Left lung (tissue), 10 donors: ENCODE measurements around the gene CD8B2. TPM values are rescaled to one million over a fixed set of nuclear protein-coding genes. Genes with fewer than 3 reads are reported as not detected.

Experiments used
- ATAC-seq: fragments of 200-7000 bp; cut with Tn5 transposase; one replicate; pipeline ENCODE4 v1.9.1; 2020; ENCODE audit warnings: moderate library complexity
- DNase-seq, 4 donors: peaks; one replicate each; pipeline ENCODE4 v3.0.0-alpha.2; 2013 to 2020
- H3K27ac ChIP-seq, 2 donors: fragments of 200-600 bp; sonication (generic) in 1 of 2; one replicate each; pipeline versions ENCODE4 v1.5.0 to v1.8.0; 2020 to 2021
- H3K27me3 ChIP-seq, 2 donors: fragments of 200-600 bp; sonication (generic) in 1 of 2; one replicate each; pipeline versions ENCODE4 v1.5.0 to v1.8.0; 2020 to 2021
- H3K36me3 ChIP-seq, 2 donors: fragments of 200-600 bp; sonication (generic) in 1 of 2; one replicate each; pipeline versions ENCODE4 v1.5.0 to v1.8.0; 2020 to 2021
- H3K4me1 ChIP-seq, 2 donors: fragments of 200-600 bp; one replicate each; pipeline ENCODE4 v1.8.0; 2021
- H3K4me3 ChIP-seq, 2 donors: fragments of 200-600 bp; sonication (generic) in 1 of 2; one replicate each; pipeline versions ENCODE4 v1.5.0 to v1.8.0; 2020 to 2021; ENCODE audit warnings: mild to moderate bottlenecking in 1 of 2
- H3K9me3 ChIP-seq, 2 donors: fragments of 200-600 bp; sonication (generic) in 1 of 2; one replicate each; pipeline versions ENCODE4 v1.5.0 to v1.8.0; 2020 to 2021
- intact Hi-C, 2 donors: fragments of 100-400 bp; cut with DNase I; formaldehyde crosslinking; loops; one replicate each; pipeline versions ENCODE4 v1.11.2 to v1.14.2; 2022
- polyA plus RNA-seq, 6 donors: library from polyadenylated mRNA; unstranded; fragments of 120-200 nt; gene quantifications; one replicate each; pipeline ENCODE4 v1.2.1, GENCODE V29; 2013; ENCODE audit not compliant: insufficient read length in 6 of 6
- total RNA-seq, 2 donors: library from RNA; stranded (reverse); fragmentation: NEBNext Ultra II Directional; extraction: Animal tissue kit (Norgen Biotek cat#: 25700); gene quantifications; one replicate each; pipeline ENCODE4 v1.2.1, GENCODE V29; 2021
- TF ChIP-seq, protein P1 (sequence below), 2 donors: fragments of 200-600 bp; sonication (generic) in 1 of 2; IDR thresholded peaks; one replicate each; pipeline versions ENCODE4 v1.5.0 to v1.8.0; 2021; ENCODE audit warnings: antibody characterized with exemption in 2 of 2
- donor health status: DM: no; HTN: yes; CAD: no.
- donor health status: DM: no; HTN: no; CAD: no.

The CD8B2 gene
- total and polyA plus RNA-seq, 8 donors = 0.10 to 0.74 (median 0.29) TPM; not detected in 1

DNA sequence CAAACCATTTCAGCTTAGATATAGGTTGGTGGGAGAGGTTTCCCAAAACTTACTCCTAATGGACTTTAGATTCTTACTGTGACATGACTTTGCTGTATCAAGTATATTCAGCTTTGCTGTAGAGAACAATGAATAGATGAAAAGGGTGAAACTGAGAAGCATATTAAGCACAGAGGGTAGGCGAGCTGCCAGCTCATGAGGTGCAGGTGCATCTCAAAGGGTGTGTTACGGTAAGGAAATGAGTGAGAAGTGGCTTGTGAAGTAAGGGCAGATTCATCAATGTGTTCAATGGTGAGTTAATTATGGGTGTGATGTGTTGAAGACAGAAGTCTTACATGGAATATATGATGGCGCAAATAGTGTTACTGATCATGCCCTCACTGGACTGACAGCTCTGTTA, 49.3 kb downstream of the CD8B2 start:
- H3K36me3 ChIP-seq = no peaks in the 10 kb centered on the region
- H3K27me3 ChIP-seq = no peaks in the 10 kb centered on the region
- H3K4me1 ChIP-seq = no peaks in the 10 kb centered on the region
- ATAC-seq (no peak), DNase-seq (no peak)
- intact Hi-C loops = no loop called here
- TF ChIP-seq, protein P1, sequence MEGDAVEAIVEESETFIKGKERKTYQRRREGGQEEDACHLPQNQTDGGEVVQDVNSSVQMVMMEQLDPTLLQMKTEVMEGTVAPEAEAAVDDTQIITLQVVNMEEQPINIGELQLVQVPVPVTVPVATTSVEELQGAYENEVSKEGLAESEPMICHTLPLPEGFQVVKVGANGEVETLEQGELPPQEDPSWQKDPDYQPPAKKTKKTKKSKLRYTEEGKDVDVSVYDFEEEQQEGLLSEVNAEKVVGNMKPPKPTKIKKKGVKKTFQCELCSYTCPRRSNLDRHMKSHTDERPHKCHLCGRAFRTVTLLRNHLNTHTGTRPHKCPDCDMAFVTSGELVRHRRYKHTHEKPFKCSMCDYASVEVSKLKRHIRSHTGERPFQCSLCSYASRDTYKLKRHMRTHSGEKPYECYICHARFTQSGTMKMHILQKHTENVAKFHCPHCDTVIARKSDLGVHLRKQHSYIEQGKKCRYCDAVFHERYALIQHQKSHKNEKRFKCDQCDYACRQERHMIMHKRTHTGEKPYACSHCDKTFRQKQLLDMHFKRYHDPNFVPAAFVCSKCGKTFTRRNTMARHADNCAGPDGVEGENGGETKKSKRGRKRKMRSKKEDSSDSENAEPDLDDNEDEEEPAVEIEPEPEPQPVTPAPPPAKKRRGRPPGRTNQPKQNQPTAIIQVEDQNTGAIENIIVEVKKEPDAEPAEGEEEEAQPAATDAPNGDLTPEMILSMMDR (IDR thresholded peaks at IDR 0.05) = no peak
- H3K4me3 ChIP-seq = no peak overlapping the region
- no peaks in the 10 kb centered on the region for H3K9me3 ChIP-seq
- no peak overlapping the region for H3K27ac ChIP-seq

DNA sequence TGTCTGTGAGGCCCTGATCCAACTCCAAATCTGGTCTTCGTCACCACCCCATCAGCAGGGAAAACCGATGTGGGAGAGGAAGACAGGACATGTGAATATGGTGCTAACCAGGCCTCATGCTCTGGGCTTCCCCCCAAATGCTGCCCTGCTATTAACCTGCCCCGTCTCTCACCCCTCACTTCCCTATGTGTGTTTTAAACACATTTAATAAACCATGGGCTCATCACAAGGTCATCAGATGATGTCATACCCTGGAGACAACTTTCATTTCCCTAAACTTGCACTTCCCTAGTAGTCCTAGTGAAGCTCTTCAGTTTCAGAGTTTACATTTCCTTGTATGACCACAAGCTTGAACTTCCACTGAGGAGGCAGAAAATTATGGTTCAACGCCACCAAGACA, 49.9 kb downstream of the CD8B2 start:
- DNase-seq (peak in 2 of 4 donors; percentile 30 to 69), ATAC-seq (peak; percentile 87)
- no peak overlapping the region for H3K27ac ChIP-seq
- H3K27me3 ChIP-seq = peaks cover 0 to 1% of the 10 kb centered on the region in 2 donors
- H3K4me3 ChIP-seq = no peak overlapping the region
- TF ChIP-seq, protein P1 (IDR thresholded peaks at IDR 0.05) = no peak
- no peaks in the 10 kb centered on the region for H3K36me3 ChIP-seq
- H3K9me3 ChIP-seq = no peaks in the 10 kb centered on the region
- intact Hi-C loops = no loop called here
- H3K4me1 ChIP-seq = no peaks in the 10 kb centered on the region

DNA sequence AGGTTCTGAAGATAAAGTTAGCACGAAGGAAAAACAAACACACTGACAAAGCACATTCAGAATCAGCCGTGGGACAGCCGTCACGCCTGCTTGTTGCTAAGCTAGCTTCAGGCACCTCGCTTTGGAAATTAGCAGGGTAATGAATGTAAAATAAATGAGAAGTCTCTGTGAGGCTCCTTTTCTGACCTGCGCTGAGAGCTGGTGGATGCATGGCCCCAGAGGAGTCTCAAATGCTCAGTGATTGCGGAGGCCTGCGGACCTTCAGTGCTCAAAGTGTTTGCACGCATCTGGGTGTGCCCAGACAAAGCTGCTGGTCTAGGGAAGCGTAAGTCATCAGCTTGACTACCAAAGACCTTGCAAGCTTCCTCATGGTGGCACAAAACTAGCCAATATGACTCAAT, 50.6 kb downstream of the CD8B2 start:
- no peaks in the 10 kb centered on the region for H3K36me3 ChIP-seq
- no peaks in the 10 kb centered on the region for H3K9me3 ChIP-seq
- H3K4me1 ChIP-seq = no peaks in the 10 kb centered on the region
- ATAC-seq = peak; percentile 46
- no peak for DNase-seq
- peaks cover 0 to 4% of the 10 kb centered on the region in 2 donors for H3K27me3 ChIP-seq
- peak overlapping the region in 1 of 2 donors; percentile 39 for H3K27ac ChIP-seq
- TF ChIP-seq, protein P1 (IDR thresholded peaks at IDR 0.05) = no peak
- H3K4me3 ChIP-seq = no peak overlapping the region
- intact Hi-C loops = no loop called here

DNA sequence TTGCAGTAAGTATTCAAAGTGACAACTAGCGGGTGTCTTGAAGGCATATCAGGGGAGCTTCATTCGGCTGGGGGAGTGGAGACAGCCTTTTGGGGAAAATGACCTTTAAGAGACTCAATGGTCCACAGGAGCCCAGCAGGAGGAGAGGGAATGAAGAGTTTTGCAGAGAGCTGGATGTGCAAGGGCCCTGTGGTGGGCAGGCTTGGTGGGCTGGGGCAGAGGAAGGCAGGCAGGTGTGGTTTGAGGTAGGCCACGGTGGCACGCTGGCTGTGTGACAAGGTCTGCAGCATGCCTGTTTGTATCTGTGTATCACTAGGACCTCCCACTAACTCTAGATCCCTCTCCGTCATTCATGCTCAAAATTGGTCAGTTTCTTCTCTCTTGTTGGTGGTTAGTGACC, 53.7 kb downstream of the CD8B2 start:
- H3K36me3 ChIP-seq = no peaks in the 10 kb centered on the region
- ATAC-seq = no peak
- H3K27me3 ChIP-seq = peaks cover 3 to 26% of the 10 kb centered on the region in 2 donors
- intact Hi-C loops = no loop called here
- no peak overlapping the region for H3K27ac ChIP-seq
- no peak for DNase-seq
- H3K9me3 ChIP-seq = no peaks in the 10 kb centered on the region
- H3K4me1 ChIP-seq = no peaks in the 10 kb centered on the region
- no peak overlapping the region for H3K4me3 ChIP-seq
- TF ChIP-seq, protein P1 (IDR thresholded peaks at IDR 0.05) = no peak

DNA sequence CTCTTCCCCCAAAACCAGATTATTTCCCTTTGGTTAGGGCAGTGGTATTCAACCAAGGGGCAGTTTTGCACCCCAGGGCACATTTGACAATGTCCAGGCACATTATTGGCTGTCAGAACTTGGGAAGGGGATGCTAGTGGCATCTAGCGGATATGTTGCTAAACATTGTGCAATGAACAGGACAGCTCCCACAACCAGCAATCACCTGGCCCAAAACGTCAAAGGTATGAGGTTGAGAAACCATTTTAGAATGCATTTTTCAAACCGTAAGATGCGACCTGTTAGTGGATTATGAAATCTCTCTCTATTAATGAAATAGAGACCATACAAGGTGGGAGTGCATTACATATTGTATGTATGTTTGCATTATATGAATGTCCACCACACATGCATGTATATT, 54.2 kb downstream of the CD8B2 start:
- Histone ChIP-seq H3K4me3 (no peak overlapping the region), H3K27ac (no peak overlapping the region), H3K4me1 (no peaks in the 10 kb centered on the region), H3K27me3 (peaks cover 3 to 26% of the 10 kb centered on the region in 2 donors), H3K36me3 (no peaks in the 10 kb centered on the region), H3K9me3 (no peaks in the 10 kb centered on the region)
- TF ChIP-seq, protein P1 (IDR thresholded peaks at IDR 0.05) = no peak
- no peak for DNase-seq
- no peak for ATAC-seq
- intact Hi-C loops = no loop called here
